Left cardiac atrium (tissue), 4 donors: ENCODE results near the gene EBF3. TPM values are rescaled to one million over a fixed set of nuclear protein-coding genes. Genes with fewer than 3 reads are reported as not detected.

Experiments used
- ATAC-seq, 2 donors: fragments of 200-7000 bp; cut with Tn5 transposase; one replicate each; pipeline ENCODE4 v1.9.1; 2020; ENCODE audit warnings: mild to moderate bottlenecking in 2 of 2, moderate library complexity in 2 of 2
- DNase-seq: peaks from one replicate; pipeline ENCODE4 v3.0.0-alpha.2; 2020
- intact Hi-C, 2 donors: fragments of 100-400 bp; cut with DNase I; formaldehyde crosslinking; loops; one replicate each; pipeline versions ENCODE4 v1.14.1 to v1.15.1; 2022 to 2023
- total RNA-seq, 2 donors: library from RNA; stranded (reverse); fragmentation: NEBNext Ultra II Directional; extraction: Animal tissue kit (Norgen Biotek cat#: 25700); gene quantifications; one replicate each; pipeline ENCODE4 v1.2.1, GENCODE V29; 2021
- donor health status: DM: no; HTN: yes; CAD: no.
- donor health status: DM: no; HTN: yes; CAD: no; lungs with severe emphysema.
- donor health status: DM: yes; HTN: yes; CAD: no.
- donor health status: Dilated cardiomyopathy.

The EBF3 gene
- total RNA-seq, 2 donors from 2014 or later, result 6.0 to 10.1 TPM

GRCh38 chr10:129839285-129840195 lies 124.5 kb downstream of the EBF3 start:
- intact Hi-C loops, result no loop called here
- DNase-seq (no peak), ATAC-seq (no peak)

GRCh38 chr10:129838794-129839193 lies 125.3 kb downstream of the EBF3 start:
- intact Hi-C loops, result no loop called here
- ATAC-seq (no peak), DNase-seq (no peak)

- intact Hi-C loops, result no loop called here
- ATAC-seq (no peak), DNase-seq (no peak)
Observed at GRCh38 chr10:129837909-129838582, 126.0 kb downstream of the EBF3 start.

GRCh38 chr10:129836253-129836652 lies 127.8 kb downstream of the EBF3 start:
- DNase-seq, result no peak
- ATAC-seq, result no peak
- intact Hi-C loops, result no loop called here

- intact Hi-C loops, result no loop called here
- DNase-seq (no peak), ATAC-seq (no peak)
Observed at GRCh38 chr10:129833994-129834739, 129.9 kb downstream of the EBF3 start.

GRCh38 chr10:129833468-129833950 lies 130.6 kb downstream of the EBF3 start:
- DNase-seq, result no peak
- ATAC-seq, result no peak
- intact Hi-C loops, result no loop called here

GRCh38 chr10:129832573-129833467 lies 131.3 kb downstream of the EBF3 start:
- DNase-seq (no peak), ATAC-seq (no peak)
- intact Hi-C loops, result no loop called here

GRCh38 chr10:129831150-129831549 lies 132.9 kb downstream of the EBF3 start:
- no peak for ATAC-seq
- intact Hi-C loops, result no loop called here
- DNase-seq, result no peak

GRCh38 chr10:129825826-129826225 lies 138.2 kb downstream of the EBF3 start:
- no peak for DNase-seq

GRCh38 chr10:129825221-129825620 lies 138.9 kb downstream of the EBF3 start:
- ATAC-seq, result no peak
- DNase-seq, result no peak
- intact Hi-C loops, result no loop called here

More at GRCh38 chr10:129825826-129826225, 138.2 kb downstream of the EBF3 start:
- intact Hi-C loops, result no loop called here
- no peak for ATAC-seq

- no peak for DNase-seq
- intact Hi-C loops, result no loop called here
- no peak for ATAC-seq
Observed at GRCh38 chr10:129820451-129820850, 143.6 kb downstream of the EBF3 start.

- ATAC-seq, result no peak
- no peak for DNase-seq
- intact Hi-C loops, result no loop called here
Observed at GRCh38 chr10:129816656-129817045, 147.4 kb downstream of the EBF3 start.

- intact Hi-C loops, result no loop called here
- ATAC-seq, result no peak
Observed at GRCh38 chr10:129815898-129816655, 148.0 kb downstream of the EBF3 start.

GRCh38 chr10:129814681-129815646 lies 149.1 kb downstream of the EBF3 start:
- ATAC-seq, result no peak

More at GRCh38 chr10:129815898-129816655, 148.0 kb downstream of the EBF3 start:
- DNase-seq, result no peak

GRCh38 chr10:129812398-129812797 lies 151.7 kb downstream of the EBF3 start:
- no peak for ATAC-seq
- intact Hi-C loops, result no loop called here

More at GRCh38 chr10:129814681-129815646, 149.1 kb downstream of the EBF3 start:
- intact Hi-C loops, result no loop called here
- no peak for DNase-seq

GRCh38 chr10:129811208-129811607 lies 152.9 kb downstream of the EBF3 start:
- intact Hi-C loops, result no loop called here
- no peak for ATAC-seq

More at GRCh38 chr10:129812398-129812797, 151.7 kb downstream of the EBF3 start:
- DNase-seq, result no peak

GRCh38 chr10:129809841-129810240 lies 154.2 kb downstream of the EBF3 start:
- no peak for DNase-seq
- intact Hi-C loops, result no loop called here
- ATAC-seq, result no peak

More at GRCh38 chr10:129811208-129811607, 152.9 kb downstream of the EBF3 start:
- no peak for DNase-seq
